ELR (cell line): ENCODE results near the gene EPG5.

ENCODE experiments used
- DNase-seq: peaks from one replicate; pipeline ENCODE4 v3.0.0-alpha.2; 2015; ENCODE audit warnings: low read depth

EPG5 gene

DNA sequence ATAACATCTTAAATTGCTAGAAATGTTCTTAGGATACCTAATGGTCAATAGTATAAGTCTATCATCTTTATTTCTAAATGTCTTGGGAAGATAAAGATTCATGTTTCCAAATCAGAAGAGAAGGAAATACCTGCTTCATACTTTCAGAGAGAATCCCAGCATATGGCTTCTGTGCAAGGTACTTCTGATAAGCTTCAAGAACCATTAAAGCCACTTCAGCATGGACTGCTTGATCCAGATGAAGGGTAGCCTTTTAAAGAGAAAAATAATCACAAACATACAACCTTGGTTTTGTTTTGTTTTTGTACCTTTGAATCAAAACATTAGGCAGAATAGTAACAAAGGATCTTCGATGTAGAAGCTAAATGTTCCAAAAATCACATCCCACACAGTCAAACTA is 44.0 kb downstream of the EPG5 start:
- no peak for DNase-seq

DNA sequence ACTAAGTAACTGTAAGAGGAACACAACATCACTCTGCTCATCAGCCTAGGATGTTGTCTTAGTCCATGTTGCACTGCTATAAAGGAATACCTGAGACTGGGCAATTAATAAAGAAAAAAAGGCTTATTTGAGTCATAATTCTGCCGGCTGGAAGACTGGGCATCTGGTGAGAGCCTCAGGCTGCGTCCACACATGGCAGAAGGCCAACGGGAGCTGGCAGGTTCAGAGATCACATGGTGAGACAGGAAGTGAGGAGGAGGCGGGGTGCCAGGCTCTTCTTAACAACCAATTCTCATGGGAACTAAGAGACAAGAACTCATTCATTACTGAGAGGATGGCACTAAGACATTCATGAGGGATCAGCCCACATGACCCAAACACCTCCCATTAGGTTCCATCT is 46.8 kb downstream of the EPG5 start:
- peak; percentile 85 for DNase-seq

DNA sequence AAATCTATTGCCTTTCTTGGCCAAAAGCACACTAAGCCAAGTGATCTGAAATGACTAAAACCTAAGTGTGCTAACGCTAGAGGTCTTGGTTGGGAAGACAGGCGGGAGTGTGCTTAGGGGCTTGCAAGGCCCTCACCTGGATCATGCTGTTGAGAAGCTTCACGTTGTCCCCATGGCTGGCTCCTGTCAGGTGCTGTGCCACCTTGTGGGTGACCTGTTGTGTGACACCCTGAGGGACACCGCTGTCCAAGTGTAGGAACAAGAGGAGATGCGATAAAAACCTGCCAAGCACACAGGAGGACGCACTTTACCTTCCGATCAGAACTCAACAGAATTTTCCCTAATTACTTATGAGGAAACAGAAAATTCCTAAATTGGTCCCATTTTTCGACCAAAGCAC is 50.8 kb downstream of the EPG5 start:
- no peak for DNase-seq

GRCh38 chr18:45913276-45913675 is 53.9 kb downstream of the EPG5 start:
- no peak for DNase-seq

DNA sequence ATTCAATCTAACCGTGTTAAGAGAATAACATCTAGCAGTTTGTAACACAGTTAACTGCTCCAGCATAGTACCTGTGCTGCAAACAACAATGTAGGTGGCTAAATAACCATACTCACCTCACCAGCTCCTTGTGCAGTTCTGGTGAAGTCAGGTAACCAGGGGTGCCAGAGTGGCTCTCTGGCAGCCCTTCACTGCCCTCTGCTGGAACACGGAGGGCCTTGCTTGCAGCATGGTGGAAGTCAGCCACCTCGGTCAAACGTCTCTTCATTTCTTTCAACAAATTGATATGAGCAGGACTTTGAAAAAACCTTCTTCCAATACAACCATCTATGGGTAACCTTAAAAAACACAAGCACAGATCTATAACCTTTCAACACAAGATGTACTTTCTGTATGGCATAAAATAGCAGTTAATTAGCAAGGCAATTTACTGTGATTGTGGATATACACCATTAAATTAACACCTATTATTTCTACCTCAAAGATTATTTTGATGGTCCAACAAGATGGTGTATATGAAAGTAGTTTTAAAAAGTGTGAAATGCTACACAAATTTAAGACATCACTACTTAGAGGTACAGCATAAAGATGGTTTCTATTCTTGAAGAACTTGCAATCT is 56.6 kb downstream of the EPG5 start:
- peak; percentile 60 for DNase-seq

- no peak for DNase-seq
Observed at GRCh38 chr18:45901654-45902210, 65.4 kb downstream of the EPG5 start.

DNA sequence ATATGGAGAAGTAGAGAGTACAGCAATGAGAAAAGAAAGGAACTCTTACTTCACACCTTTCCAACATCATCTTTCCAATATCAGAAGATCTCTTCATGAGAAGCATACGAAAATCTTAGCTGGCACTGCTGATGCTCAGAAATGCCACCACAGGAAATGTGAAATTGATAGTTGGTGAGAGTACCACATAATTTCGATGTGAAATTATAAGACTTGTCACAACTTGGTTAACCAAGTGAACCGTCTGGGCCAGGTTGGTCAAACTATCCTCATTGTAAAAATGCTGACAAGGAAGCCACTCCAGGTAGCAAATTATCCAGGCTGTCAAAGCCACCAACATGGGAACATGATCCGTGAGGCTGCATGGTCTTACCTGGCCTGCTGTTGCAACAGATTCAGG is 66.5 kb downstream of the EPG5 start:
- no peak for DNase-seq

DNA sequence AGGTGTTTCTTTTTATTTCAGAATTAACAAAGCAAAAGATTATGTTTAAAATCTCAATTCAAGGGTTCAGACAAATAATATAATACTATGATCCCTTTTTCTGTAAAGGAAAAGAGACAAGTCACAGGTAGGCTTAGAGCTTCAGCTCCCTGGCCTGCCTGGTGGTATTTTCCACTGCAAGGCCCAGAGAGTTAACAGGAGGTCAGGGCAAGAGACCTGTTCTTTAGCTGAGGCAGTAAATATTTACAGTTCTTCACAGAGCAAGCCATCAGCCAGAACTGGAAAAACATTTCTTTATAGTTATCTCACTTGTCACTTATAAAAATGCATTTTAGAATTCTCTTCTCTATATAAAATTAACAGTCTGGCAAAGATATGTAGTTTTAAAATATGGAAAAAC is 70.1 kb downstream of the EPG5 start:
- no peak for DNase-seq

GRCh38 chr18:45896452-45896851 is 70.7 kb downstream of the EPG5 start:
- no peak for DNase-seq

- no peak for DNase-seq
Observed at GRCh38 chr18:45895339-45895738, 71.8 kb downstream of the EPG5 start.

DNA sequence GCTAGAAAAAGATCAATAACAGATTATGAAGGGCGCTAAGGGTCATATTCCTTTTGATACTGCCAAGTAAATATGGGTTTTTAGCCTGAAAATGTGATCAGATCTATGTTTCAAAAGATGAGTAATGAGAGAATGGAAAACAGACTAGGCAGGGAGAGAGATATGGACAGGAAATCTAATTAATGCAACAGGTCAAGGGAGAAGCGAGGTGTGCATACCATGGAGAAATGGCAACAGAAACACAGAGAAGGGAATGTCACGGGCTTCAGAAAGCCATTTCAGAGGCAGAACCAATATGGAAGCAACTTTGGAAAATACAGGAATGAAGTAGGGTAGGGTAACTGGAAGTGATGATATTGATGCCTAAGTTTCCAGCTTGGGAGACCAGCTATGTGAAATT is 72.3 kb downstream of the EPG5 start:
- no peak for DNase-seq

DNA sequence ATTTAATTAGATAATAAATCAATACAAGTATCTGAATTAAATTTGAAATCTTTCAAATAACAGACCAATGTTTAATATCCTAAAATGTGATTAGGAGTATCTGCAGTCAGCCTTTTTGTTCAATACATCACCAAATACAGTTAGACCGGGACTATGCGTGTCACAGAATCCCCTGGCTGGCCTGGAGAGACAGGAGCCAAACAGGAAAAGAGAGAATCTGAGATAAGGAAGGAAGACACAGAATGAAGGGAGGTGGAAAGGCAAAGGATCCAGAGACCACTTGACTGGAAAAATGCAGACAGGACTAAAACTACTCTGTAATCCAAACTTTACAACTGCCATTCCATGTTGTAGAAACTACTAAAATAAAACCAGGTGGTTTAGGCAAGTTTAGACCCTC is 75.3 kb downstream of the EPG5 start:
- no peak for DNase-seq

- DNase-seq: no peak
Observed at GRCh38 chr18:45890606-45891005, 76.5 kb downstream of the EPG5 start.

DNA sequence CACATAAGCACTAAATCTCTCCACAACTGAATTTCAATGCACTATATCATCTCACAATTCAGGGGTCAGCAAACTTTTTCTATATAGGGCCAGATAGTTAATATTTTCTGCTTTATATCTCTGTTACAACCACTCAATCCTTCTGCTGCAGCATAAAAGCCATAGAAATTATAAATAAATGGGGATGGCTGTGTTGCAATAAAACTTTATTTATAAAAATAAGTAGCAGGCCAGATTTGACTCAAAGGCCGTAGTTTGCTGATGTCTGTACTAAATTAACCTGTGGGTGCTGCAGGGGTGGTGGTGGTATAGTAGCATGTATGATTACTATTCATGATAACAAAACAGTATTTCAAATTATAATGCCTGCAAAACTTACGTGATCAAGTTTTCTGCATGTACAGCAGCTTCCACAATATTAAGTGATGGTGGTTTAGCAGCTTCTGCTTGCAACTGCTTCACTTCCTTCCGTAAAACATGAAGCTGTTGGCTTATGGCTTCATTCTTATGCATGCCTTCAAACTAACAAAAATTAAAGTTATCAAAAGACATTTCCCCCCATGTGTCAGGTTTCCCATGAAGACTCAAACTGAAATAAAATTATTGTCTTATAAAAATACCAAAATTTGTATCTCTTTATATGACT is 77.6 kb downstream of the EPG5 start:
- DNase-seq: no peak

DNA sequence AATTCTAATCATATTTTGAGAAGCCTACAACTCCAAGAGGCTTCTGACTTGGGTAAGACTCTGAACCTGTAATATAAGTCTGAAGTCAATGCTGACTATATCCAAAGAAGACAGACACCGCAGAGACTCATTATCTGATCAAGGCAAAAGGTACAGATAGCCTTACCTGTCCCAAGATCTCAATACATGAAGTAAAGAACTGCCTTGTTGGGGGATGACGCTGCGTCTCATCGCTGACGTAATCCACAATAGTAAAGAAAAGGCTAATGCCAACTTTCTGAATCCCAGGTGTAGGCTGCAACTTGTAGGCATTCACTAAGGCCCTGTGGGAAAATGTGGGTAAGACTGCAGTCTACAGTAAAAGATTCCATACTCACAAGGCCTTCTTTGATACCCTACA is 79.5 kb downstream of the EPG5 start:
- no peak for DNase-seq

DNA sequence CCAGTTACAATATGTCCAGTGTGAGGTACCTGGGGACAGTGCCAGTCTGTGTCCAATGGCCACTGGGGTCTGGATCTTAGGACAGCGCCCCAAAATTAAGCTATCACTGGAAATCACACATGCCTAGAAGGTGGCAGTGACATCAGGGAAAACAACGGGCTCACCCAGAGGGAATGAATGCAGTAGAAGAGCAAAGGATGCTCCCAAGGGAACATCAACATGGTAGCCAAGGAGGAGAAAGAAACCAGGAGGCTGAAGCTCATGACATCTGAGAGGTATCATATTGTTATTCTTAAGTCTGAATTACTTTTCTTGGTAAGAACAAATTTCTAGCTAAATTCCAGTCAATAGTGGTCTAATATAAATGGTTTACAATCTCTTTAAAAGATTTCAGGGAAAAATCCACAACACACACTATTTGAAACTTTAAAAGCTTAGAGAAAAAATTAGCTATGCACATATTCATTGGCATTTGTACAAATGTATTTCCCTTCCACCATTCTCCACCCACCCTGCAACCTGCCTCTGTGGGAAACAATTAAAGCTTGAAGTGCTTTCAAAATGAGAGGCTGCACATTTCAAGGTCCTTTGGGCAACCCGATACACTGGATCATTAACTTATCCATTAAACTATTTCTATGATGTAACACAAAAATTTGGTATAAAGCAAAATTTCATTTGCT is 86.1 kb downstream of the EPG5 start:
- no peak for DNase-seq

- DNase-seq: peak; percentile 62
Observed at GRCh38 chr18:45879681-45880655, 87.2 kb downstream of the EPG5 start.

- no peak for DNase-seq
Observed at GRCh38 chr18:45877403-45877802, 89.7 kb downstream of the EPG5 start.

GRCh38 chr18:45876161-45876560 is 91.0 kb downstream of the EPG5 start:
- no peak for DNase-seq

- DNase-seq: peak; percentile 53
Observed at GRCh38 chr18:45874491-45875184, 92.5 kb downstream of the EPG5 start.

DNA sequence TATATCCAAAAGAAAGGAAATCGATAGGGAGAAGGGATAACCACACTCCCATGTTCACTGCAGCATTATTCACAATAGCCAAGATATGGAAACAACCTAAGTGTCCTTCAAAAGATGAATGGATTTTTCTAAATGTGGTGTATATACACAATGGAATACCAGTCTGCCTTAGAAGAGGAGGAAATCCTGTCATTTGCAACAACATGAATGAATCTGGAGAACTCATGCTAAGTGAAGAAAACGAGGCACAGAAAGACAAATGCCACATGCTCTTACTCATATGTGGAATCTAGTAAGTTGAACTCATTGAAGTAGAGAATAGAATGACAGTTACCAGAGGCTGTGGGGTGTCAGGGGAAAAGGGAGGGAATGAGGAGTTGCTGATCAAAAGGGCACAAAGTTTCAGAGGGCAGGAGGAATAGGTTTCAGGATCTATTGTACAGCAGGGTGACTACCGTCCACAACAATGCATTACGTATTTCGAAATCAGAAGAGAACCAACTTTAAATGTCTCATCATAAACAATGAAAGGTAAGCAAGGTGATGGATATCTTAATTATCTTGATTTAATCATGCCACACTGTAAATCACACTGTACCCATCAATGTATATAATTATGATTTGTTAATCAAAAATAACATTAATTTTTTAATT is 95.6 kb downstream of the EPG5 start:
- DNase-seq: peak; percentile 76
